ENCODE data around the gene TRIM37.
"Not testable (repeated sequence)": the region's sequence is repeated elsewhere in the genome, so short reads cannot be mapped to it uniquely, and the experiment has no call there.

The TRIM37 gene

GRCh38 chr17:59115474-59115873 lies 8.8 kb upstream of the TRIM37 start:
- no peak for DNase-seq (ENCODE audit: low read depth in 3 of 3)

GRCh38 chr17:59111539-59111938 lies 4.9 kb upstream of the TRIM37 start:
- no peak for DNase-seq (ENCODE audit: low read depth in 3 of 3)

GRCh38 chr17:59110973-59111372 lies 4.3 kb upstream of the TRIM37 start:
- no peak for DNase-seq (ENCODE audit: low read depth in 3 of 3)

GRCh38 chr17:59108400-59109102 lies 1.9 kb upstream of the TRIM37 start:
- DNase-seq (ENCODE audit: low read depth in 3 of 3) = no peak

- DNase-seq (ENCODE audit: low read depth in 3 of 3) = no peak
These were observed 608 bp upstream of the TRIM37 start for GRCh38 chr17:59107306-59107670.

GRCh38 chr17:59105852-59106462 lies 723 bp downstream of the TRIM37 start:
- DNase-seq (ENCODE audit: low read depth in 3 of 3) = peak; percentile 47 to 60 (median 54)

GRCh38 chr17:59101178-59101577 lies 5.5 kb downstream of the TRIM37 start:
- DNase-seq (ENCODE audit: low read depth in 3 of 3) = no peak

- DNase-seq (ENCODE audit: low read depth in 3 of 3) = no peak
These were observed 8.8 kb downstream of the TRIM37 start for GRCh38 chr17:59097876-59098275.

GRCh38 chr17:59094861-59095530 lies 11.7 kb downstream of the TRIM37 start:
- no peak for DNase-seq (ENCODE audit: low read depth in 3 of 3)

GRCh38 chr17:59093702-59094231 lies 12.9 kb downstream of the TRIM37 start:
- no peak for DNase-seq (ENCODE audit: low read depth in 3 of 3)

- DNase-seq (ENCODE audit: low read depth in 3 of 3) = no peak
These were observed 13.5 kb downstream of the TRIM37 start for GRCh38 chr17:59093145-59093701.

- not testable (repeated sequence) for DNase-seq (ENCODE audit: low read depth in 3 of 3)
These were observed 16.1 kb downstream of the TRIM37 start for GRCh38 chr17:59090593-59090992.

- DNase-seq (ENCODE audit: low read depth in 3 of 3) = no peak
These were observed 22.5 kb downstream of the TRIM37 start for GRCh38 chr17:59084154-59084553.

- no peak for DNase-seq (ENCODE audit: low read depth in 3 of 3)
These were observed 32.2 kb downstream of the TRIM37 start for GRCh38 chr17:59074494-59074893.

- no peak for DNase-seq (ENCODE audit: low read depth in 3 of 3)
These were observed 32.7 kb downstream of the TRIM37 start for GRCh38 chr17:59073972-59074371.

- no peak for DNase-seq (ENCODE audit: low read depth in 3 of 3)
These were observed 36.8 kb downstream of the TRIM37 start for GRCh38 chr17:59069856-59070255.

- no peak for DNase-seq (ENCODE audit: low read depth in 3 of 3)
These were observed 38.9 kb downstream of the TRIM37 start for GRCh38 chr17:59067756-59068155.

GRCh38 chr17:59067340-59067739 lies 39.3 kb downstream of the TRIM37 start:
- DNase-seq (ENCODE audit: low read depth in 3 of 3) = no peak

- DNase-seq (ENCODE audit: low read depth in 3 of 3) = no peak
These were observed 44.2 kb downstream of the TRIM37 start for GRCh38 chr17:59062509-59062908.

- no peak for DNase-seq (ENCODE audit: low read depth in 3 of 3)
These were observed 49.8 kb downstream of the TRIM37 start for GRCh38 chr17:59056857-59057256.

GRCh38 chr17:59049798-59050197 lies 56.9 kb downstream of the TRIM37 start:
- no peak for DNase-seq (ENCODE audit: low read depth in 3 of 3)

GRCh38 chr17:59047616-59048015 lies 59.1 kb downstream of the TRIM37 start:
- DNase-seq (ENCODE audit: low read depth in 3 of 3) = no peak

GRCh38 chr17:59046192-59046591 lies 60.5 kb downstream of the TRIM37 start:
- no peak for DNase-seq (ENCODE audit: low read depth in 3 of 3)

All from stimulated activated CD4-positive, alpha-beta T cell treated with anti-CD3 and anti-CD28 coated beads, TNF-alpha, amount 100 ng/mL, for 4 hours (primary cell).